Ovary (tissue), 3 donors: Measurements from ENCODE around the gene HPCAL4.

Experiments used
- CTCF ChIP-seq, 3 donors: fragments of 450-650 bp in 2 of 3; fragments of 200-600 bp in 1 of 3; IDR thresholded peaks; one replicate each; pipeline versions ENCODE4 v1.5.1 to v1.8.0; 2016 to 2022; ENCODE audit warnings: antibody characterized with exemption in 3 of 3, mild to moderate bottlenecking in 1 of 3
- POLR2A ChIP-seq: fragments of 450-650 bp; IDR thresholded peaks from one replicate; pipeline ENCODE4 v1.6.1; 2017; ENCODE audit warnings: antibody characterized with exemption, mild to moderate bottlenecking, moderate library complexity
- donor health status: DM: no; HTN: no; CAD: no.

GRCh38 chr1:39648496-39648895 lies 42.7 kb downstream of the HPCAL4 start:
- no peak for TF ChIP-seq CTCF (IDR thresholded peaks at IDR 0.05)
- TF ChIP-seq POLR2A, result no peak
